H1 (cell line): ENCODE results near the gene GGN. TPM values are rescaled to one million over a fixed set of nuclear protein-coding genes. Genes with fewer than 3 reads are reported as not detected.

Source experiments
- CTCF ChIA-PET: fragments of 300-600 bp; sonication (Branson Sonifier 250); formaldehyde crosslinking; loops from one replicate; lab custom pipeline; 2021; ENCODE audit not compliant: partially characterized antibody; lab: Charles Lee
- POLR2A ChIA-PET: fragments of 300-600 bp; sonication (Branson Sonifier 250); formaldehyde crosslinking; loops from one replicate; lab custom pipeline; 2021; ENCODE audit warnings: inconsistent platforms; ENCODE audit not compliant: partially characterized antibody; lab: Charles Lee
- DNase-seq, 2 experiments: peaks; one replicate each; pipeline versions ENCODE4 v3.0.0 to v3.0.0-alpha.2; 2010 to 2022; ENCODE audit warnings: low spot score in 2 of 2, low read depth in 1 of 2, mixed read lengths in 1 of 2
- FAIRE-seq: peaks from 2 replicates; lab custom pipeline; 2011; peaks lifted over from hg19 to GRCh38; lab: Jason Lieb, UNC
- H2AFZ ChIP-seq: 2 replicates; pipeline ENCODE4 v1.8.1; 2012; ENCODE audit warnings: low read length, inconsistent platforms
- H2AK5ac ChIP-seq: 2 replicates; pipeline ENCODE4 v1.6.1; 2013; ENCODE audit warnings: low read depth, low read length
- H2BK120ac ChIP-seq: replicated peaks from 2 replicates; pipeline ENCODE3; 2013; ENCODE audit warnings: low read depth, low read length, inconsistent platforms
- H2BK12ac ChIP-seq: 2 replicates; pipeline ENCODE4 v1.6.1; 2013; ENCODE audit warnings: low read depth, low read length
- H2BK15ac ChIP-seq: 2 replicates; pipeline ENCODE4 v1.6.1; 2013; ENCODE audit warnings: low read length
- H2BK20ac ChIP-seq: 2 replicates; pipeline ENCODE4 v1.6.1; 2013; ENCODE audit warnings: low read length
- H2BK5ac ChIP-seq: 2 replicates; pipeline ENCODE4 v1.6.1; 2013; ENCODE audit warnings: low read depth, low read length
- H3K14ac ChIP-seq: 2 replicates; pipeline ENCODE4 v1.6.1; 2013; ENCODE audit warnings: inconsistent platforms; ENCODE audit not compliant: insufficient read length
- H3K18ac ChIP-seq: 2 replicates; pipeline ENCODE4 v1.6.1; 2013; ENCODE audit warnings: low read length; ENCODE audit errors: extremely low read depth
- H3K23ac ChIP-seq: 2 replicates; pipeline ENCODE4 v1.6.1; 2013; ENCODE audit warnings: inconsistent platforms; ENCODE audit not compliant: insufficient read length
- H3K23me2 ChIP-seq: 2 replicates; pipeline ENCODE4 v1.6.1; 2013; ENCODE audit warnings: low read depth, low read length
- H3K27ac ChIP-seq: 2 replicates; pipeline ENCODE4 v1.6.1; 2011; ENCODE audit warnings: low read depth, low read length, inconsistent platforms
- H3K27me3 ChIP-seq, 4 experiments: replicated peaks in 1 of 4; 1 replicate in 1 of 4; 2 replicates in 3 of 4; pipeline versions ENCODE4 v1.6.1 to v1.8.1; 2011 to 2013; ENCODE audit warnings: low read length in 3 of 4, mild to moderate bottlenecking in 3 of 4, inconsistent platforms in 2 of 4, mixed read lengths in 2 of 4, moderate library complexity in 1 of 4; ENCODE audit not compliant: control insufficient read depth in 3 of 4, insufficient read depth in 3 of 4; ENCODE audit errors: extremely low read depth in 1 of 4
- H3K36me3 ChIP-seq, 4 experiments: 2 replicates each; pipeline versions ENCODE4 v1.6.1 to v1.8.1; 2011 to 2013; ENCODE audit warnings: mild to moderate bottlenecking in 4 of 4, low read length in 3 of 4, moderate library complexity in 2 of 4, control low read depth in 1 of 4, inconsistent platforms in 1 of 4; ENCODE audit not compliant: insufficient read depth in 4 of 4, control insufficient read depth in 2 of 4
- H3K4ac ChIP-seq: replicated peaks from 2 replicates; pipeline ENCODE3; 2013; ENCODE audit warnings: low read length, low read depth, mixed read lengths, inconsistent platforms; ENCODE audit not compliant: insufficient read length
- H3K4me1 ChIP-seq, 4 experiments: replicated peaks in 1 of 4; 1 replicate in 1 of 4; 2 replicates in 3 of 4; pipeline versions ENCODE4 v1.6.1 to v1.8.1; 2011 to 2013; ENCODE audit warnings: low read length in 3 of 4, inconsistent platforms in 2 of 4, mixed read lengths in 1 of 4; ENCODE audit not compliant: insufficient read depth in 4 of 4, control insufficient read depth in 3 of 4
- H3K4me2 ChIP-seq, 2 experiments: 2 replicates each; pipeline versions ENCODE4 v1.6.1 to v1.8.1; 2011 to 2013; ENCODE audit warnings: low read depth in 2 of 2, low read length in 2 of 2, control low read depth in 1 of 2, inconsistent platforms in 1 of 2, mild to moderate bottlenecking in 1 of 2; ENCODE audit not compliant: insufficient read depth in 1 of 2
- H3K4me3 ChIP-seq, 4 experiments: fragments of 200-600, 300-600 bp in 1 of 4; sonication (generic), shearing (Covaris generic), sonication (Bioruptor Twin) in 1 of 4; 2 replicates each; pipeline versions ENCODE4 v1.5.1 to v1.8.1; 2011 to 2016; ENCODE audit warnings: low read length in 4 of 4, low read depth in 3 of 4, control low read depth in 2 of 4, inconsistent platforms in 2 of 4, mild to moderate bottlenecking in 2 of 4, mixed read lengths in 1 of 4, moderate library complexity in 1 of 4; ENCODE audit not compliant: insufficient read depth in 2 of 4; ENCODE audit errors: extremely low read depth in 1 of 4
- H3K56ac ChIP-seq: replicated peaks from 2 replicates; pipeline ENCODE3; 2013; ENCODE audit warnings: low read depth, mild to moderate bottlenecking, mixed read lengths, low read length, inconsistent platforms; ENCODE audit not compliant: insufficient read length
- H3K79me1 ChIP-seq: 2 replicates; pipeline ENCODE4 v1.6.1; 2013; ENCODE audit warnings: low read depth, low read length, control low read depth
- H3K79me2 ChIP-seq, 2 experiments: 2 replicates each; pipeline versions ENCODE4 v1.6.1 to v1.8.1; 2012 to 2013; ENCODE audit warnings: low read length in 2 of 2, mild to moderate bottlenecking in 2 of 2, inconsistent platforms in 1 of 2; ENCODE audit not compliant: insufficient read depth in 2 of 2, control insufficient read depth in 1 of 2
- H3K9ac ChIP-seq, 4 experiments: replicated peaks in 1 of 4; 1 replicate in 1 of 4; 2 replicates in 3 of 4; pipeline versions ENCODE4 v1.6.1 to v1.8.1; 2011 to 2013; ENCODE audit warnings: low read depth in 3 of 4, low read length in 3 of 4, control low read depth in 2 of 4, mild to moderate bottlenecking in 2 of 4, moderate library complexity in 2 of 4, inconsistent platforms in 1 of 4; ENCODE audit errors: extremely low read depth in 1 of 4
- H3K9me3 ChIP-seq, 2 experiments: 2 replicates each; pipeline versions ENCODE4 v1.6.1 to v1.8.1; 2012 to 2013; ENCODE audit warnings: mild to moderate bottlenecking in 2 of 2, moderate library complexity in 2 of 2, control low read depth in 1 of 2, inconsistent platforms in 1 of 2, low read depth in 1 of 2, low read length in 1 of 2, mixed read lengths in 1 of 2; ENCODE audit not compliant: insufficient read depth in 2 of 2
- H4K20me1 ChIP-seq, 2 experiments: replicated peaks in 1 of 2; 2 replicates each; pipeline versions ENCODE3 to v1.8.1; 2011 to 2013; ENCODE audit warnings: inconsistent platforms in 2 of 2, low read length in 2 of 2, mild to moderate bottlenecking in 1 of 2; ENCODE audit not compliant: insufficient read depth in 2 of 2, control insufficient read depth in 1 of 2
- H4K5ac ChIP-seq: 2 replicates; pipeline ENCODE4 v1.6.1; 2013; ENCODE audit warnings: low read length, low read depth, mixed read lengths, inconsistent platforms; ENCODE audit not compliant: insufficient read length
- H4K8ac ChIP-seq: 2 replicates; pipeline ENCODE4 v1.8.0; 2013; ENCODE audit warnings: mild to moderate bottlenecking, moderate library complexity, low read length, inconsistent platforms; ENCODE audit not compliant: insufficient read depth; ENCODE audit errors: extremely low read depth
- H4K91ac ChIP-seq: replicated peaks from 2 replicates; pipeline ENCODE3; 2013; ENCODE audit warnings: low read length, mixed read lengths, inconsistent platforms; ENCODE audit not compliant: insufficient read length
- BACH1 ChIP-seq: IDR thresholded peaks from 2 replicates; pipeline ENCODE4 v1.6.1; 2012; ENCODE audit warnings: low read length, improper control_type of control experiment
- CHD2 ChIP-seq: IDR thresholded peaks from 2 replicates; pipeline ENCODE4 v1.6.1; 2012; ENCODE audit warnings: low read length, improper control_type of control experiment
- CREB1 ChIP-seq: IDR thresholded peaks from 2 replicates; pipeline ENCODE4 v1.6.1; 2012; ENCODE audit warnings: inconsistent platforms
- KDM5A ChIP-seq: fragments of 200-600 bp; IDR thresholded peaks from 2 replicates; pipeline ENCODE4 v1.7.1; 2012; ENCODE audit warnings: mild to moderate bottlenecking, low read length, inconsistent platforms, mixed read lengths
- RBBP5 ChIP-seq: IDR thresholded peaks from 2 replicates; pipeline ENCODE4 v1.7.1; 2012; ENCODE audit warnings: low read depth, mild to moderate bottlenecking, inconsistent platforms, low read length, moderate library complexity, borderline replicate concordance
- SIN3A ChIP-seq, 2 experiments: IDR thresholded peaks in 1 of 2; conservative IDR thresholded peaks in 1 of 2; 2 replicates each; pipeline ENCODE4 v1.6.1; 2011 to 2012; ENCODE audit warnings: low read length in 2 of 2, improper control_type of control experiment in 1 of 2, low read depth in 1 of 2, mild to moderate bottlenecking in 1 of 2
- SIX5 ChIP-seq: IDR thresholded peaks from 2 replicates; pipeline ENCODE4 v1.6.1; 2011; ENCODE audit warnings: mild to moderate bottlenecking, low read depth, low read length
- TAF7 ChIP-seq: optimal IDR thresholded peaks from 2 replicates; pipeline ENCODE3; 2011; ENCODE audit warnings: low read depth, mild to moderate bottlenecking, inconsistent platforms, low read length, moderate library complexity, borderline replicate concordance
- USF2 ChIP-seq: IDR thresholded peaks from 2 replicates; pipeline ENCODE4 v1.6.1; 2011; ENCODE audit warnings: low read length, improper control_type of control experiment
- YY1 ChIP-seq: IDR thresholded peaks from 2 replicates; pipeline ENCODE4 v1.6.1; 2011; ENCODE audit warnings: low read depth, mild to moderate bottlenecking, low read length
- WGBS, 2 experiments: shearing (Covaris generic) in 1 of 2; methylation state at CpG; one replicate each; pipeline versions ENCODE4 v1.1.6 to v1.1.7; 2013 to 2015; ENCODE audit warnings: low lambda C conversion rate in 2 of 2, mixed read lengths in 2 of 2, inconsistent platforms in 1 of 2, low coverage in 1 of 2, missing lambda C conversion rate in 1 of 2; ENCODE audit not compliant: insufficient replicate concordance in 2 of 2, insufficient coverage in 1 of 2, insufficient read length in 1 of 2; ENCODE audit errors: extremely low coverage in 1 of 2, missing lambda C conversion rate in 1 of 2; 5-methylcytosine and 5-hydroxymethylcytosine counted together
- polyA plus RNA-seq, 7 experiments: library from polyadenylated mRNA; depleted of rRNA in 3 of 7; stranded (reverse) in 5 of 7; unstranded in 2 of 7; fragments of >200 nt in 5 of 7; fragments of 200-250 nt in 2 of 7; gene quantifications; 1 replicate in 5 of 7; 2 replicates in 1 of 7; 4 replicates in 1 of 7; pipeline versions ENCODE4 v1.2.1 to v1.2.3, GENCODE V29; 2011 to 2013; ENCODE audit warnings: missing spikeins in 2 of 7, mixed read lengths in 2 of 7
- total RNA-seq: library from RNA; stranded (reverse); fragmentation: NEBNext Ultra II Directional; extraction: Animal tissue kit (Norgen Biotek cat#: 25700); gene quantifications from 2 replicates; pipeline ENCODE4 v1.2.1, GENCODE V29; 2021

The GGN gene
- total and polyA plus RNA-seq, 2 of the 8 experiments (the other 6 are each of a cell fraction or from before 2014, with no cell fraction given), result 0.47 to 1.2 TPM

GRCh38 chr19:38402623-38402966, 14.8 kb upstream of the GGN start:
- no peak overlapping the region for H3K56ac ChIP-seq
- no peak overlapping the region for H3K9ac ChIP-seq
- no peak overlapping the region for H2BK120ac ChIP-seq
- no peak overlapping the region for H4K5ac ChIP-seq
- 15% methylated on average over 18 of the region's 18 CpGs; no CpG with 5 or more reads in 1 of the 2 experiments for WGBS, 2 experiments
- H3K4me3 ChIP-seq, result peak overlapping the region in 2 of 4 experiments; percentile 18 to 52; a peak in 4 of 8 replicates
- no peaks in the 10 kb centered on the region; a peak in 2 of 7 replicates for H3K4me1 ChIP-seq
- FAIRE-seq (no peak), DNase-seq (no peak)
- no peak overlapping the region for H2BK20ac ChIP-seq
- no peak overlapping the region for H2BK12ac ChIP-seq
- no peak overlapping the region for H3K23ac ChIP-seq
- H3K27me3 ChIP-seq, result peaks cover 2 to 42% (median 34%) of the 10 kb centered on the region in 4 experiments
- H2BK15ac ChIP-seq, result no peak overlapping the region
- no peaks in the 10 kb centered on the region for H3K79me2 ChIP-seq
- no peak overlapping the region for H2BK5ac ChIP-seq
- H2AK5ac ChIP-seq, result no peak overlapping the region
- peaks cover 5% of the 10 kb centered on the region; the same call in 1 of the 2 replicates for H3K23me2 ChIP-seq
- ChIA-PET CTCF (interaction anchor here (0.6 to 4.2 kb wide), 38 partner anchors 9 to 575 kb away, joined by 3 to 35 read pairs (median 5); partner anchors contain the start of genes MAP4K1 and RASGRP4), POLR2A (interaction anchor here (0.8 to 6.1 kb wide), 14 partner anchors 13 to 528 kb away, joined by 3 to 38 read pairs (median 4); partner anchors contain the start of genes GGN, MRPS12, SARS2 and SPRED3)
- H4K20me1 ChIP-seq, result no peaks in the 10 kb centered on the region
- peak overlapping the region; percentile 46 to 59; a peak in 3 of 4 replicates for H3K4me2 ChIP-seq
- no peaks in the 10 kb centered on the region for H3K79me1 ChIP-seq
- H3K36me3 ChIP-seq, result no peaks in the 10 kb centered on the region
- H3K27ac ChIP-seq, result no peak overlapping the region
- H4K91ac ChIP-seq, result no peak overlapping the region
- H3K18ac ChIP-seq, result no peak overlapping the region
- TF ChIP-seq YY1, result peak; percentile 11; the same call in 1 of the 2 replicates
- TF ChIP-seq CHD2, result no peak
- TF ChIP-seq KDM5A, result no peak
- TF ChIP-seq TAF7, result no peak
- no peak for TF ChIP-seq SIX5
- TF ChIP-seq BACH1, result no peak
- TF ChIP-seq RBBP5, result peak; percentile 3; the same call in 1 of the 2 replicates
- TF ChIP-seq CREB1, result peak; percentile 59
- no peak for TF ChIP-seq USF2
- TF ChIP-seq SIN3A (conservative IDR thresholded peaks at IDR 0.05 in 1 of 2, IDR thresholded peaks at IDR 0.05 in 1 of 2; ENCODE audit: low read depth in 1 of 2, low read length in 2 of 2), result peak; percentile 86 to 94; a peak in 2 of 4 replicates
- H2AFZ ChIP-seq, result peak overlapping the region; percentile 40; the same call in 1 of the 2 replicates
- no peaks in the 10 kb centered on the region for H3K9me3 ChIP-seq
- no peak overlapping the region for H3K14ac ChIP-seq
- no peak overlapping the region for H3K4ac ChIP-seq
- peak overlapping the region; percentile 65; the same call in 1 of the 2 replicates for H4K8ac ChIP-seq
